HepG2 (cell line): ENCODE results near the gene MYO18A. TPM values are rescaled to one million over a fixed set of nuclear protein-coding genes. Genes with fewer than 3 reads are reported as not detected.

Experiments used
- ATAC-seq: fragments of 200-7000 bp; cut with Tn5 transposase; 3 replicates; pipeline ENCODE4 v1.9.1; 2020; ENCODE audit warnings: mild to moderate bottlenecking, moderate library complexity
- BruUV-seq: library from RNA; stranded (reverse); fragments of 400-500 nt; replicated peaks from 2 replicates; lab custom pipeline; 2021; lab: Mats Ljungman, UMichigan
- CTCF ChIA-PET: fragments of 300-600 bp; formaldehyde crosslinking; extraction: SDS; loops from one replicate; lab custom pipeline; 2021; ENCODE audit warnings: low total read pairs, inconsistent platforms, low intra/inter-chr PET ratio; lab: Yijun Ruan, JAX
- POLR2A ChIA-PET: fragments of 350-600 bp; sonication (Branson Sonifier 250); formaldehyde crosslinking; loops from one replicate; lab custom pipeline; 2020; ENCODE audit warnings: antibody characterized with exemption, inconsistent platforms; lab: Yijun Ruan, JAX
- DNase-seq: peaks from one replicate; pipeline ENCODE4 v3.0.0-alpha.2; 2015; ENCODE audit warnings: low spot score
- FAIRE-seq: peaks from 3 replicates; lab custom pipeline; 2011; peaks lifted over from hg19 to GRCh38; lab: Jason Lieb, UNC
- H2AFZ ChIP-seq: one replicate; pipeline ENCODE4 v1.6.1; 2011; ENCODE audit warnings: low read length, inconsistent platforms
- H3K27ac ChIP-seq: fragments of 300-600 bp; 3 replicates; pipeline ENCODE4 v1.8.0; 2011; ENCODE audit warnings: mixed run types, mild to moderate bottlenecking, mixed read lengths, low read length, inconsistent platforms; ENCODE audit not compliant: insufficient read depth; ENCODE audit errors: extremely low read length
- H3K27me3 ChIP-seq, 2 experiments: fragments of 200-600 bp in 1 of 2; 2 replicates in 1 of 2; 3 replicates in 1 of 2; pipeline versions ENCODE4 v1.6.0 to v1.8.0; 2011; ENCODE audit warnings: low read length in 2 of 2, mild to moderate bottlenecking in 2 of 2, moderate library complexity in 2 of 2, inconsistent platforms in 1 of 2; ENCODE audit not compliant: insufficient read depth in 2 of 2, control insufficient read depth in 1 of 2
- H3K36me3 ChIP-seq, 2 experiments: fragments of 200-600 bp in 1 of 2; replicated peaks in 1 of 2; 2 replicates in 1 of 2; 3 replicates in 1 of 2; pipeline versions ENCODE4 v1.5.1 to v1.8.0; 2011; ENCODE audit warnings: low read length in 2 of 2, inconsistent platforms in 1 of 2; ENCODE audit not compliant: insufficient read depth in 2 of 2, control insufficient read depth in 1 of 2
- H3K4me1 ChIP-seq: 2 replicates; pipeline ENCODE4 v1.5.1; 2012; ENCODE audit warnings: low read length, inconsistent platforms; ENCODE audit not compliant: insufficient read depth
- H3K4me2 ChIP-seq: 2 replicates; pipeline ENCODE4 v1.6.0; 2011; ENCODE audit warnings: low read depth, low read length, inconsistent platforms
- H3K4me3 ChIP-seq, 3 experiments: fragments of 200-600 bp in 1 of 3; sonication (generic), shearing (Covaris generic) in 1 of 3; replicated peaks in 1 of 3; 2 replicates each; pipeline ENCODE4 v1.5.1; 2011 to 2016; ENCODE audit warnings: low read length in 3 of 3, inconsistent platforms in 2 of 3, low read depth in 2 of 3, mild to moderate bottlenecking in 2 of 3, control low read depth in 1 of 3, mixed read lengths in 1 of 3; ENCODE audit not compliant: insufficient read depth in 1 of 3
- H3K79me2 ChIP-seq: one replicate; pipeline ENCODE4 v1.6.1; 2011; ENCODE audit warnings: low read length, inconsistent platforms; ENCODE audit not compliant: insufficient read depth
- H3K9ac ChIP-seq: 2 replicates; pipeline ENCODE4 v1.6.0; 2011; ENCODE audit warnings: mild to moderate bottlenecking, low read depth, low read length, inconsistent platforms; ENCODE audit not compliant: insufficient read depth
- H3K9me3 ChIP-seq: 2 replicates; pipeline ENCODE4 v1.5.1; 2012; ENCODE audit warnings: mild to moderate bottlenecking, low read length
- H4K20me1 ChIP-seq: 2 replicates; pipeline ENCODE4 v1.6.0; 2011; ENCODE audit warnings: inconsistent platforms, mild to moderate bottlenecking, low read length, moderate library complexity; ENCODE audit not compliant: insufficient read depth
- AGO2 ChIP-seq: fragments of 200-400 bp; formaldehyde crosslinking; optimal IDR thresholded peaks from 2 replicates; pipeline ENCODE3; 2017; ENCODE audit warnings: mild to moderate bottlenecking, low read depth, low read length, moderate library complexity
- HCFC1 ChIP-seq: fragments of 150-350 bp; IDR thresholded peaks from 2 replicates; pipeline ENCODE4 v1.6.1; 2014; ENCODE audit warnings: low read depth, low read length
- TAF1 ChIP-seq: sonication (generic); formaldehyde crosslinking; IDR thresholded peaks from 2 replicates; pipeline ENCODE4 v1.4.0; 2020; ENCODE audit warnings: missing genetic modification reagents
- ZNF205 ChIP-seq: IDR thresholded peaks from 2 replicates; pipeline ENCODE4 v1.6.1; 2018; ENCODE audit warnings: missing biosample characterization, missing genetic modification reagents
- WGBS: methylation state at CpG from one replicate; pipeline ENCODE4 v1.1.6; 2017; ENCODE audit warnings: low lambda C conversion rate; 5-methylcytosine and 5-hydroxymethylcytosine counted together
- in situ Hi-C: cut with HindIII; loops from 2 replicates; pipeline ENCODE4 v1.10.0; 2017; ENCODE audit warnings: low pct_unique_long_range_greater_than_20kb; ENCODE audit not compliant: extremely low pct_ligation_motif_present
- intact Hi-C: fragments of 100-400 bp; cut with micrococcal nuclease; formaldehyde crosslinking; loops from one replicate; pipeline ENCODE4 v1.10.0; 2022; ENCODE audit not compliant: unreplicated experiment
- polyA plus RNA-seq, 8 experiments: library from polyadenylated mRNA; depleted of rRNA in 3 of 8; stranded (reverse) in 7 of 8; unstranded in 1 of 8; fragments of >200 nt; fragmentation: Illumina TruSeq in 4 of 8; extraction: Trizol in 4 of 8; gene quantifications; 2 replicates each; pipeline versions ENCODE4 v1.2.1 to v1.2.3, GENCODE V29; 2011 to 2016; ENCODE audit warnings: low read depth in 4 of 8, missing spikeins in 1 of 8, mixed read lengths in 1 of 8; ENCODE audit not compliant: insufficient read depth in 1 of 8
- total RNA-seq, 5 experiments: library from RNA; depleted of rRNA; stranded (reverse); fragments of >200 nt; fragmentation: Illumina TruSeq; extraction: Trizol; gene quantifications; 2 replicates each; pipeline ENCODE4 v1.2.3, GENCODE V29; 2016; ENCODE audit warnings: low read depth in 1 of 5

The MYO18A gene
- total and polyA plus RNA-seq, 2 of the 13 experiments (the other 11 are each of a cell fraction or from before 2014, with no cell fraction given) = 16.8 to 24.8 TPM

GRCh38 chr17:29095439-29095838, 84.8 kb downstream of the MYO18A start (continued):
- no peak for TF ChIP-seq ZNF205 (CRISPR knock-in tag)

- FAIRE-seq (no peak), ATAC-seq (no peak), DNase-seq (no peak)
- POLR2A ChIA-PET = no interaction called here
- Histone ChIP-seq H3K79me2 (no peaks in the 10 kb centered on the region), H2AFZ (no peak overlapping the region), H3K4me3 (no peak overlapping the region), H3K4me1 (no peaks in the 10 kb centered on the region), H3K27ac (no peak overlapping the region), H3K27me3 (no peaks in the 10 kb centered on the region), H3K9ac (no peak overlapping the region), H4K20me1 (no peaks in the 10 kb centered on the region), H3K36me3 (peaks cover 47 to 87% of the 10 kb centered on the region in 2 experiments), H3K9me3 (no peaks in the 10 kb centered on the region), H3K4me2 (no peak overlapping the region)
- in situ Hi-C loops = no loop called here
- no peak for TF ChIP-seq HCFC1
- peak; percentile 41 for TF ChIP-seq AGO2
- CTCF ChIA-PET = no interaction called here
- BruUV-seq = no TSS peak
- 98% methylated on average over 9 of the region's 11 CpGs for WGBS
- intact Hi-C loops = no loop called here
These were observed 86.0 kb downstream of the MYO18A start for GRCh38 chr17:29094101-29094708.

- intact Hi-C loops (no loop called here), in situ Hi-C loops (no loop called here)
- H3K9ac ChIP-seq = no peak overlapping the region
- no peaks in the 10 kb centered on the region for H3K9me3 ChIP-seq
- H3K4me2 ChIP-seq = no peak overlapping the region
- POLR2A ChIA-PET = no interaction called here
- DNase-seq = no peak
- no peak overlapping the region for H3K27ac ChIP-seq
- H3K27me3 ChIP-seq = no peaks in the 10 kb centered on the region
- H3K4me3 ChIP-seq = no peak overlapping the region
- no TSS peak for BruUV-seq
- CTCF ChIA-PET = no interaction called here
- no peak for ATAC-seq
- TF ChIP-seq TAF1 (CRISPR knock-in tag) (no peak), AGO2 (peak; percentile 4)
- H3K79me2 ChIP-seq = no peaks in the 10 kb centered on the region
- no peaks in the 10 kb centered on the region for H4K20me1 ChIP-seq
- H3K36me3 ChIP-seq = peaks cover 46 to 83% of the 10 kb centered on the region in 2 experiments
- H3K4me1 ChIP-seq = no peaks in the 10 kb centered on the region
- 100% methylated on average over 15 of the region's 20 CpGs for WGBS
- no peak overlapping the region for H2AFZ ChIP-seq
- no peak for FAIRE-seq
These were observed 86.9 kb downstream of the MYO18A start for GRCh38 chr17:29093090-29093871.
